HG03196 (cell line): ENCODE measurements around the gene USH1C.

Experiments
- ATAC-seq: cut with Tn5 transposase; IDR thresholded peaks from one replicate; pipeline ENCODE4 v1.9.1; 2021; ENCODE audit not compliant: unreplicated experiment

Gene USH1C

GRCh38 chr11:17528906-17529843 lies 15.0 kb downstream of the USH1C start:
- no peak for ATAC-seq

DNA sequence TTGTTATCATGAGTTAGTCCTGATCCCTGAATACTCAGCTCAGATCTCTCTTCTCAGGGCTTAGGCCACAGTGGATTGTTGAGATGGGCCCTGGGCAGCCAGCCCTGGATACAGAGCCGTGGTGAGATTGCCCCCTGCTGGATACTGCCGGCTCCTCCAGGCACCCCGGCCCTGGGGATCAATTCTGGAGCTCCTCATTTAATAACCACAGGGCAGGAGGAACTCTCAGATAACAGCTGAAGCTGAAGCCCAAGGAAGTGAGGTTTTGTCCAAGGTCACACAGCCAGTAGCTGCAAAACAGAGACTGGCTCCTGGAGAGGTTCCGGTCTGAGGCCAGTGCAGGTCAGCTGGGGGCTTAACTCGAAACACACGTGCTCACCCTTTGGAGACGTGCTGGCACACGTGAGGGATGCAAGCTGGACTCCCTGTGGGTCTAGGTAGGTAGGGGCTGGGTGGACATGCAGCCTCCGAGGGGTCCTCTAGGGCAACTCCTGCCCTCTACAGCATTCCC lies 16.0 kb downstream of the USH1C start:
- ATAC-seq: no peak

- no peak for ATAC-seq
Measured at GRCh38 chr11:17527628-17527995, 16.6 kb downstream of the USH1C start.

GRCh38 chr11:17526931-17527627 lies 17.1 kb downstream of the USH1C start:
- no peak for ATAC-seq

DNA sequence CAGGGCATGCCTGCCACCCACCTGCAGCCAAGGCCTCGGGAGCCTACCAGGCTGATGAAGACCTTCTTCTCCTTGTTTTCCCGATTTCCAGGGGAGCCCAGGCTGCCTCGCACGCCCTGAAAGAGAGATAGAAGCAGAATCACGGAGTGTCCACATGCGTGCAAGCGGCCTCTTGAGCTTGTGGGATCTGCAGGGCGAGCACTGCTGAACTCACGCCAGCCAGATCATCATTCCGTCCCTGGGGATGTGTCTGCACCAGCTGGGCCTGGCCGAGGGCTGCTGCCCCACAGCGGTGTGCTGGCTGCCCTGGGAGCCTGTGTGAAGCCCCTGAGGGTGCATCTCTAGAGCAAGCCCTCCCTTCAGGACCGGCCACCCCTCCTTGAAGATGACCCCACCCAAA lies 17.9 kb downstream of the USH1C start:
- no peak for ATAC-seq

- no peak for ATAC-seq
Measured at GRCh38 chr11:17525570-17525969, 18.6 kb downstream of the USH1C start.

- ATAC-seq: no peak
Measured at GRCh38 chr11:17524221-17524620, 20.0 kb downstream of the USH1C start.

DNA sequence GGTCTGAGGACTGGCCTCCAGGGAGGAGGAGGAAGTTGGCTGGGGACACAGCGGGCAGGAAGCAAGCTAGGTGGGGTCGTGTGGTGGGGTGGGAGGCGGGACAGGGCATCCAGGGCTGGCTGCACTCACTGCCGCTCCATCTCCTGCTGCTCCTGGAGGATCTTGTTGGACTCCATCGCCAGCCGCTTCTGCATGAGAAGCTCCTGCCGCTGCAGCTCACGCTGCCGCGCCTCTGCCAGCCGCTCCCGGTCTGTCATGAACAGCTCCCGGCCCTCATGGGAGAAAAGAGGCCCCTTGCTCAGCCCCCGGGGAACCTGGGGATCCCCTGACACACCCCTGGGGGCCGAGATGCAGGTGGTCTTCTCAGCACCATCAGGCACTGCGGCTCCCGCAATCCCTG lies 21.6 kb downstream of the USH1C start:
- no peak for ATAC-seq

- no peak for ATAC-seq
Measured at GRCh38 chr11:17521106-17521900, 22.9 kb downstream of the USH1C start.

GRCh38 chr11:17519061-17519885 lies 24.9 kb downstream of the USH1C start:
- no peak for ATAC-seq

DNA sequence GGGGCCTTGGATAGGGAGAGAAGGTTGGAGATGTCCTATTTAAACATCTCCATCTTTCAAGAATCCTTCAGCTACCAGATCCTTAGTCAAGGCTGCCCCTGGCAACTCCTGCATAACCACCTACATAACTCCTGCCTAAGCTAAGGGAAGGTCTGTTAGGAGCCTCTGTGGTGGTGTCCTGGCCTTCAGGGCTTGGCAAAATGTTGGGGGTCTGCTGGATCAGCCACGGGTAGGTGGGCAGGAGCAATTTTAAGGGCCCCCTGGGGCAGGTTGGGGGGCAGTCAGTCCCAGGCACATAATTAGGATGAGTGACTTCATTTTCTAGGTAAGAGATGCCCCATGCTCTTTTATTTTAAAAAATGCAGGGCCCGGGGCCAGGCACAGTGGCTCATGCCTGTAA lies 25.9 kb downstream of the USH1C start:
- ATAC-seq: no peak

DNA sequence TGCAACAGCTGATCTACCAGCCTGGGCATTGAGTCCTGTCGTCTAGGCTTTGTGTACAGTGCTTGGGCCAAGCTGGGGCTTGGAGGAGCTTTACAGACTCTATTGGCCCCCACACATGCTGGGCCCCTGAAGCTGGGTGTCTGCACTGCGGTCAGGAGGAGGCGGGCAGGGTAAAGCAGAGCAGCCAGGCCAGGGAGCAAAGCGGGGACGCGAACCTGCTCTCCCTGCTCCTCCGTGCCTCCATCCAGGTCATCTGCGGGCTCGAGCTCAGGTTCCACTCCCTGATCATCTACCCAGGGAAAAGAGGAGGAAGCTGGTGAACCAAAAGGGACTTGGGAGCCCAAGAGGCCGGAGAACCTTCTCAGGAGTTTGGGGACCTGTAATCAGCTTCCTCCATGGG lies 27.0 kb downstream of the USH1C start:
- no peak for ATAC-seq

- ATAC-seq: no peak
Measured at GRCh38 chr11:17516551-17517150, 27.6 kb downstream of the USH1C start.

- no peak for ATAC-seq
Measured at GRCh38 chr11:17515443-17516176, 28.6 kb downstream of the USH1C start.

- no peak for ATAC-seq
Measured at GRCh38 chr11:17514476-17514875, 29.7 kb downstream of the USH1C start.

- ATAC-seq: no peak
Measured at GRCh38 chr11:17513853-17514252, 30.4 kb downstream of the USH1C start.

DNA sequence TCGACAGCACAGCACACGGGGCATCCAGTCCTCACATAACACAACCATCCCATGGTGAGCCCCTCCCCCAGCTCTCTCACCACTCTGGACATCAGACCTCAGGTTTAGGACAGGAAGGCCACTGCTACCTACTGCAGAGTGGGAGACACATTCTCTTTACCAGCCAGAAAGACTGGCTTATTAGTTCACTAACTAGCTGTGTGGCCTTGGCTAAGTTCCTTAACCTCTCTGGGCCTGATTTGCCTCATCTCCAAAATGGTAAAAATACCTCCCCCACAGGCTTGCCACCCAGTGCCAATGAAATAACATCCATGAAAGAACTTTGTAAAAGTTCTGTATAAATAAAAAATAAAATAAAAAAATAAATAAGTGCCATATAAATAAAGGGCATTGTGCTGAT lies 32.1 kb downstream of the USH1C start:
- ATAC-seq: no peak

DNA sequence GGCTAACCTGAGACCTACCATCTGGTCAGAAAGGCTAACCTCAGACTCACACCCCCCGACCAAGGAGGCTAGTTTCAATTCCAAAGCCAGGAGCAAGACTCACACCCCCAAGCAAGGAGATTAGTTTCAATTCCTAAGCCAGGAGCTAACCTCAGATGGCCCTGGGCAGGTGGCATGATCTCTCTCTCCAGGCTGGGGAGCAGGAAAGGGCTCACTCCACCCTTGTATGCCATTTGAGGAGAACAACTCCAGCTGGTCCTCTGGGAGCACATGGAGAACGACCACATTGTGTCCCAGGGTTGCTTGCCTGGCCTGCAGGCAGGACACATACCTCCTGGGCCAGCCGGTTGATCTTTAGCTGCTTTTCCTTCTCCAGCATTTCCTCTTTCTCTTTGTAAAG lies 32.6 kb downstream of the USH1C start:
- ATAC-seq: no peak

GRCh38 chr11:17510507-17511206 lies 33.6 kb downstream of the USH1C start:
- no peak for ATAC-seq
